Right cardiac atrium (tissue), 5 donors: ENCODE data around the gene TCERG1L. TPM values are rescaled to one million over a fixed set of nuclear protein-coding genes. Genes with fewer than 3 reads are reported as not detected.
A peak's percentile ranks its signal among the peaks of the same experiment; 100 is the strongest.
"Not testable (repeated sequence)": the region's sequence is repeated elsewhere in the genome, so short reads cannot be mapped to it uniquely, and the experiment has no call there.

Experiments used
- ATAC-seq, 2 donors: fragments of 200-7000 bp; cut with Tn5 transposase; one replicate each; pipeline versions ENCODE4 v1.8.0 to v1.9.1; 2020; ENCODE audit warnings: moderate library complexity in 2 of 2, mild to moderate bottlenecking in 1 of 2
- DNase-seq, 3 donors: peaks; one replicate each; pipeline ENCODE4 v3.0.0-alpha.2; 2020
- H3K27ac ChIP-seq: one replicate; pipeline ENCODE4 v1.5.1; 2013; ENCODE audit warnings: mild to moderate bottlenecking, low read length, control low read depth, moderate library complexity
- H3K27me3 ChIP-seq: one replicate; pipeline ENCODE4 v1.6.1; 2013; ENCODE audit not compliant: control insufficient read depth, insufficient read depth
- H3K4me1 ChIP-seq: one replicate; pipeline ENCODE4 v1.6.1; 2013; ENCODE audit warnings: low read length; ENCODE audit not compliant: control insufficient read depth, insufficient read depth
- H3K4me3 ChIP-seq: one replicate; pipeline ENCODE4 v1.5.1; 2013; ENCODE audit warnings: low read length, control low read depth
- H3K9me3 ChIP-seq: one replicate; pipeline ENCODE4 v1.6.1; 2013; ENCODE audit warnings: low read length; ENCODE audit not compliant: control insufficient read depth
- WGBS: extraction: QIAGEN DNeasy Blood & Tissue Kit; methylation state at CpG from one replicate; pipeline ENCODE4 v1.1.7; 2013; 5-methylcytosine and 5-hydroxymethylcytosine counted together
- intact Hi-C, 4 donors: fragments of 100-400 bp; cut with DNase I; formaldehyde crosslinking; loops; one replicate each; pipeline versions ENCODE4 v1.11.0 to v1.14.0; 2022 to 2023
- polyA plus RNA-seq: library from polyadenylated mRNA; stranded (reverse); fragments of 200-250 nt; gene quantifications from one replicate; pipeline ENCODE4 v1.2.3, GENCODE V29; 2013
- total RNA-seq, 4 donors: library from RNA; stranded (reverse); fragmentation: NEBNext Ultra II Directional; extraction: Animal tissue kit (Norgen Biotek cat#: 25700); gene quantifications; one replicate each; pipeline ENCODE4 v1.2.1, GENCODE V29; 2021
- donor health status: healthy with polysubstance abuse.
- donor health status: DM: no; HTN: yes; CAD: no.
- donor health status: DM: no; HTN: no; CAD: no.
- donor health status: DM: no; HTN: yes; CAD: no; lungs with severe emphysema.
- donor health status: DM: yes; HTN: yes; CAD: no.

Gene TCERG1L
- total and polyA plus RNA-seq, 5 donors, result not detected

DNA sequence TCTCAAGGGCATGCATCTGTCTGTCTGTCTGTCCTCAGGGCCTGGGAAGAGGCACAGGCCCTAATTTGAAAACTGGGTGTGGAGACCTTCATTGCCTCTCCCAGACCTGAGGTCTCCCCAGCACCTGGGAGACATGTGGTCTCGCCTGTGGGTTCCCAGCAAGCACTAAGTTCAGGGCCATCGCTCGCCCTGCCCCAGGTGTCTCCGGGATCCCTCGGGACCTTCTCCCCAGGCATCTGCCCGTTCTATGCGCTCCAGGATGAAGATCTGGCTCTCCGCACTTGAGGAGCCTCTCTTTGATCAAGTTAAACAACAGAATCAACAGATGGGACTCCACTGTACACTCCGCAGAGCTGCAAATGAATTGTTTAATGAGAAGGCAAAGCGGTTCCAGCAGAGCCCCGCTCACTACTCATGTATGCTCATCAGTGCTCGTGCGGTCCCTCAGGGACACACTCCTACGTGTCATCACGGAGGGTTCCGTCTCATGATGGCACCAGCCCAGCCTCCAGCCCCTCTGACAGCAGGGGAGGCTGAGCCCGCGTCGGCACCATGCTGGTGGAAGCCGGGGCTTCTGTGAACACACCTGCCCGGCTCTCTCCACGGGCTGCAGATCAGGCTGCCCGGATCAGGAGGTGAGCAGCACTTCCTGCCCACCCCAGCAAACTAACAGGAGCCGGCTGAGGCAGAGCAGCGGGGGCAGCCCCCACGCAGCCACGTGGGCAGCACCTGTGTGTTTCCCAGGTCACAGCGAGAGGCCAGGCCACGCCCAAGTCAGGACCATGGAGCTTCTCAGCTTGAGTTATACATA lies 132.8 kb downstream of the TCERG1L start:
- Histone ChIP-seq H3K27me3 (no peaks in the 10 kb centered on the region), H3K4me3 (no peak overlapping the region), H3K9me3 (no peaks in the 10 kb centered on the region), H3K27ac (no peak overlapping the region), H3K4me1 (no peaks in the 10 kb centered on the region)
- ATAC-seq, result no peak
- intact Hi-C loops, result no loop called here
- 81% methylated on average over 29 of the region's 29 CpGs for WGBS
- peak in 1 of 3 donors; percentile 4 for DNase-seq

DNA sequence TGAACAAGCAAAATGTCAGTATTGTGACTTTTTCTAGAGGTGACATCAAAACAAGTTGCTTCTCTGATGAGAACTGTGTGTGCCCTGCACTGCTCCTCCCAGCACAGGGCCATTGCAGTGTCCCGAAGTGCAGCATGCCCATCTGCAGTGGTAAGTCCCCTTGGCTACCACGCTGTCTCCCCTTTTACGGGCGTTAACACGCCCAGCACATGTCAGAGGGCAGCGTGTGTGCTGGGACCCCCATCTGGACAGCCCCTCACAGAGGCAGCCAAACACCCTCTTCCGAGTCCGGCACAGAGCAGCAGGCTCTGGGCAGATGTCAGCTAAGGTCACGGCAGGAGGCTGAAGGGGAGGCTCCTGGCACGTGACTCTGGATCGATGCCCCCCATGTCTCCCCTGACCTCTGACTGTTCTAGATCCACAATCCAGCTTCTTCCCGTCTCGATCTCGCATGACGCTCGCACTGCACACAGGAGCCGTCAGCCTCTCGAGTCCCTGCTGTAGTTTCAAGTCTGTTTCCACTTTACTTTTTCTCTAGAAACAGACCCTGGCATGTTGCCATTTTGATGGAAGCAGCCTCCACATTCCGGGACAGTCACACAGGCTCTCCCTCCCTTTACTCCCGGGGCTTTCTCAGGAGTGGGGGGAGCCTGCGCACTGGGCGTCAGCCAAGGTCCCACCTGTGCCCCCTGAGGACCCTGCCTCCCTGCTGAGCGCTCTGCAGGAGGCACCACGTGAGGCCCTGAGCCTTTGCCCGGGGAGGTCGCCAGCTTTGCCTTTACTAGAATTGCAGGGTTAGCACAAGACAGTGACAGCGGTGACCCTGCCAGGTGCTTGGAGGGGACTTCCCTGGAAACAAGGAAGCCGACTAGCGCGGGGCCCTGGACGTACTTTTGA lies 133.8 kb downstream of the TCERG1L start:
- H3K4me3 ChIP-seq, result no peak overlapping the region
- peak in 1 of 3 donors; percentile 23 for DNase-seq
- intact Hi-C loops, result no loop called here
- H3K27me3 ChIP-seq, result no peaks in the 10 kb centered on the region
- WGBS, result 54% methylated on average over 31 of the region's 31 CpGs
- no peak for ATAC-seq
- H3K9me3 ChIP-seq, result no peaks in the 10 kb centered on the region
- H3K27ac ChIP-seq, result no peak overlapping the region
- no peaks in the 10 kb centered on the region for H3K4me1 ChIP-seq

DNA sequence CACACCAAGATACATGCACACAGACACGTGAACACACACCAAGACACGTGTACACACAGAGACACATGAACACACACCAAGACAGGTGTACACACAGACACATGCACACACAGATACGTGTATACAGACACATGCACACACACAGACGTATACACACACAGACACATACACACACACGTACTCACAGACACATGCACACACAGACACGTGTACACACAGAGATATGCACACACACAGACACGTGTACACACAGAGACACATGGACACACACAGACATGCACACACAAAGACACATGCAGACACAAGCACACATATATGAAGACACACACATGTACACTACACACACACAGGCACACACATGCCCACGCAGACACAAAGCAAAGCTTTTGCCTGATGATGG lies 134.6 kb downstream of the TCERG1L start:
- ATAC-seq (peak in 1 of 2 donors; percentile 26), DNase-seq (no peak)
- Histone ChIP-seq H3K4me1 (no peaks in the 10 kb centered on the region), H3K27me3 (no peaks in the 10 kb centered on the region), H3K9me3 (no peaks in the 10 kb centered on the region), H3K4me3 (no peak overlapping the region), H3K27ac (no peak overlapping the region)
- intact Hi-C loops, result no loop called here
- 82% methylated on average over 8 of the region's 8 CpGs for WGBS

DNA sequence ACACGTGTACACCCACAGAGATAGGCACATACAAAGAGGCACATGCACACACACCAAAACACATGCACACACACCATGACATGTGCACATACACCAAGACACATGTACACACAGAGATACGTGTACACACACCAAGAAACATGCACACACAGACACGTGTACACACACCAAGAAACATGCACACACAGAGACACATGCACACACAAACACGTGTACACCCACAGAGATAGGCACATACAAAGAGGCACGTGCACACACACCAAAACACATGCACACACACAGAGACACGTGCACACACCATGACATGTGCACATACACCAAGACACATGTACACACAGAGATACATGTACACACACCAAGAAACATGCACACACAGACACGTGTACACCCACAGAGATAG lies 135.2 kb downstream of the TCERG1L start:
- intact Hi-C loops, H3K27ac ChIP-seq, DNase-seq, H3K4me1 ChIP-seq, H3K4me3 ChIP-seq, H3K27me3 ChIP-seq, H3K9me3 ChIP-seq: not testable (repeated sequence)
- ATAC-seq, result peak in 1 of 2 donors; percentile 20
- WGBS, result 82% methylated on average over 7 of the region's 7 CpGs

DNA sequence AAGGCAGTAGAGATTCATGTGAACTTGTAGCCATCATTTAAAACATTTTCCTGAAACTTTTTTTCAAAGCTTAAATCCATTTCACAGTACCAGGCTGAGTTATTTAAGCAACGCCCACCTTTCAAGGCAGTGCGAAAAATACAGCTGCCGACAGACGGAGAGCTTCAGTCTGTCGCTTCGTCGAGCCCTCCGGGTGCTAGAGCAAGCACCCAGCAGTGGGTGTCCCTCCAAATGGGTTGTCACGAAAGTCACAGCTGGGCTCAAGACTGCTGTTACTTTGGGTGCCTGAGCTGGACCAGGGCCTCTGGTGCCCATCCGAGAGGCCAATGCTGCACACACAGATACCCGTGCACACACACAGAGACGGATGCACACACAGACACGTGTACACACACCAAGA lies 135.6 kb downstream of the TCERG1L start:
- H3K27me3 ChIP-seq, result no peaks in the 10 kb centered on the region
- H3K4me1 ChIP-seq, result no peaks in the 10 kb centered on the region
- no peak overlapping the region for H3K27ac ChIP-seq
- intact Hi-C loops, result no loop called here
- 74% methylated on average over 13 of the region's 13 CpGs for WGBS
- H3K9me3 ChIP-seq, result no peaks in the 10 kb centered on the region
- no peak overlapping the region for H3K4me3 ChIP-seq
- peak in 1 of 3 donors; percentile 10 for DNase-seq
- ATAC-seq, result no peak

DNA sequence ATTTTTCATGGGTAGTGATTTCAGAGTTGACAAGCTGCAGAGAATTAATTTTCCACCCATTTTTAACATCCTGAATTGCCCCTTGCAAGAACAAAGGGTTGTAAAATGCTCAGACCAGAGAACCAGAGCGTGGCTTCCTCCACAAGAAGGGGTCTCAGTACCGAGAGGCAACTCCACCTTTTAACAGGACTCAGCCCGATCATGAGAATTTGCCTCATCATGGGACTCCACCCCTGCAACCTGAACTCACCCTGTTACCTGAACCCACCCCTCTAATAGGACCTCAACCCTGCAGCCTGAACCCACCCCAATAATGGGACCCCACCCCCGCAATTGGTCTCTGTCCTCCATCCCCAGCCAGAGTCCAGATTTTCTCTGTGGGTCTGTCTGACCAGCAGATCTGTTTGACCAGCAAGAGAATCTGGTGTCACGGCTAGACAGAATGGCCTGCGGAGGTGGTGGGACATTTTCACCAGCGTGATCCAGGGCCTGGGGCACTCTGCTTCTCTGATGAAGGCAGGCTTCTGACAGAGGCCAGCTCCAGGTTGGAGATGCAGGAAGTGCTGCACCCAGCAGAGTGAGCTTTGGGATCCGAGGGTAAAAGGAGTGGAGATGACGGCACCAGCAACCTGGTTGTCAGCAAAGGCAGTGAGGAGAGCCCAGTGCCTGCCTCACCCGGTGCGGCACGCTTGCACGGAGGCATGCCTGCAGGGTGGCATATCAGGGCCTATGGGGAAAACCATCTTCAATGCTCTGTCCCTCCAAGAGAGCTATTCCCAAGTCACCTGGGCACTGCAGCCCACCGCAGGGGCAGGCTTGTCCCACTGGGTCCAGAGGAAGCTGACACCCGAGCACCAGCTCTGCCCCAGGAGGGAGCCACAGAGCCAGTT lies 136.6 kb downstream of the TCERG1L start:
- ATAC-seq (no peak), DNase-seq (peak in 1 of 3 donors; percentile 9)
- WGBS, result 78% methylated on average over 15 of the region's 15 CpGs
- no peaks in the 10 kb centered on the region for H3K27me3 ChIP-seq
- H3K9me3 ChIP-seq, result no peaks in the 10 kb centered on the region
- intact Hi-C loops, result no loop called here
- no peaks in the 10 kb centered on the region for H3K4me1 ChIP-seq
- no peak overlapping the region for H3K27ac ChIP-seq
- H3K4me3 ChIP-seq, result no peak overlapping the region

- intact Hi-C loops, result no loop called here
- no peaks in the 10 kb centered on the region for H3K27me3 ChIP-seq
- ATAC-seq, result no peak
- no peaks in the 10 kb centered on the region for H3K4me1 ChIP-seq
- H3K4me3 ChIP-seq, result no peak overlapping the region
- WGBS, result 75% methylated on average over 13 of the region's 13 CpGs
- peak in 1 of 3 donors; percentile 33 for DNase-seq
- no peak overlapping the region for H3K27ac ChIP-seq
- H3K9me3 ChIP-seq, result no peaks in the 10 kb centered on the region
These were observed 137.3 kb downstream of the TCERG1L start for GRCh38 chr10:131174211-131174565.

DNA sequence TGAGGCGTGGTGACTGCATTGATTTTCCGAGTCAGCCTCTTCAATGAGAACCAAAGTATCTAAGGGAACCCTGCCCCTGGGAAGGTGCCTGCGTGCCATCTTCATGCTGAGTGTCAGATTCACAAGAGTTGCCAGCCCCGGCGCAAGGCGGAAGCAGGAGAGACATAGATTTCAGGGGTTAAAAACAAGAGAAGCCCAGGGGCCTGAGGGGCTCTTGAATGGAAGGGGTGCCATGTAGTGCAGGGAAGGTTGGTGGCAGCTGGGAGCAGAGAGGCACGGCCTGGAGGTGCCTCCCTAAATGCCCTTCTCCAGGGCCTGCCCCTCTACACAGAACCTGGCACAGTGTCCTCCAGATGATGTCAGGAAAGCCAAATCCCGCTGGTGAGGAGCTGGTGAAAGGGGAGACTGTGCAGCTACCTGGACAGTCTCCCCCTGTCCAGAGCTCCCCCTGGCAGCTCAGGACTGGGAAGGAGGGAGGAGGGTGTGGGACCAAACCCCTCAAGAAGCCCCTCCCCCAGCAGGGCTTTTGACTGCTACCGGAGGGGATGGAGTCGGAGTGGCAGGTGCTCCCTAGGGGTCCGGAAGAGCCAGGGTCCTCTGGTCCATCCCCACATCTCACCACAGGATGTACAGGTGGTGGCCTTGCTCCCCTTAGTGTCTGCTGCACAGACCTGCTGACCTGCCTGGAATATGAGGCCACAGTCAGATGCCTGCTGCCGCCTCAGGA lies 137.9 kb downstream of the TCERG1L start:
- intact Hi-C loops, result no loop called here
- H3K27me3 ChIP-seq, result no peaks in the 10 kb centered on the region
- H3K27ac ChIP-seq, result no peak overlapping the region
- ATAC-seq (no peak), DNase-seq (peak in 1 of 3 donors; percentile 7)
- no peaks in the 10 kb centered on the region for H3K9me3 ChIP-seq
- WGBS, result 90% methylated on average over 12 of the region's 12 CpGs
- no peak overlapping the region for H3K4me3 ChIP-seq
- H3K4me1 ChIP-seq, result no peaks in the 10 kb centered on the region

DNA sequence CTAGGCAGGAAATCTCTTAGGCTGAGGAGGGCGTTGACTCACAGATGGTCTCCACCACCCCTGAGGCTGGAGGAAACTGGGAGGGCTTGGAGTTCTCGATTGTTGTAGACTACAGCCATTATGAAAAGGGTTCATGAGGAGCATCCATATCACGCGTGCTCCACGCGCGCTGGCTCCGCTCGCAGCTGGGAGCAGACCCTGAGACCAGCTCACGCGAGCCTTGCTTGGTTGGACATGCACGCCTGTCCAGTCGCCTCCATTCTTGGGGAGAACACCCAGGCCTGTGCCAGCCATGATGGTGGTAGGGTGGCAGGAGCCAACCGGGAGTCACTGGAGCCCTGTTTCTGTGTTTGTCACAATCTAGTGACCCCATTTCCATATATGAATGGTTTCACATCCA lies 139.1 kb downstream of the TCERG1L start:
- intact Hi-C loops, result no loop called here
- Histone ChIP-seq H3K27ac (no peak overlapping the region), H3K27me3 (no peaks in the 10 kb centered on the region), H3K4me1 (no peaks in the 10 kb centered on the region), H3K9me3 (no peaks in the 10 kb centered on the region), H3K4me3 (no peak overlapping the region)
- ATAC-seq (no peak), DNase-seq (no peak)
- WGBS, result 84% methylated on average over 14 of the region's 14 CpGs

- H3K27me3 ChIP-seq, result no peaks in the 10 kb centered on the region
- no peak overlapping the region for H3K27ac ChIP-seq
- ATAC-seq (no peak), DNase-seq (no peak)
- intact Hi-C loops, result no loop called here
- no peaks in the 10 kb centered on the region for H3K9me3 ChIP-seq
- WGBS, result 78% methylated on average over 7 of the region's 7 CpGs
- H3K4me1 ChIP-seq, result no peaks in the 10 kb centered on the region
- H3K4me3 ChIP-seq, result no peak overlapping the region
These were observed 142.4 kb downstream of the TCERG1L start for GRCh38 chr10:131169146-131169545.
